ENCODE results near the gene MRRF.

The MRRF gene

GRCh38 chr9:122264360-122265148 is at the start of gene MRRF, which contains the start of gene RBM18:
MRRF (plus strand) TSS chr9:122264882; CDS start chr9:122270892, 6,010 bp downstream.
RBM18 (minus strand) TSS chr9:122264840; CDS start chr9:122261492, 3,348 bp downstream.
- H3K4me1 ChIP-seq (ENCODE audit: control insufficient read depth in 1 of 2, insufficient read depth in 2 of 2, low read length in 2 of 2), result peaks cover 31 to 39% of the 10 kb centered on the region in 2 donors
- peak within 1 kb of the TSS; percentile 74 to 91 for H3K9ac ChIP-seq (ENCODE audit: low read depth in 1 of 2, low read length in 2 of 2)

GRCh38 chr9:122215663-122216062 is 49.0 kb upstream of the MRRF start:
- Histone ChIP-seq H3K4me1 (ENCODE audit: control insufficient read depth in 1 of 2, insufficient read depth in 2 of 2, low read length in 2 of 2) (peaks cover 31 to 35% of the 10 kb centered on the region in 2 donors), H3K36me3 (ENCODE audit: control insufficient read depth in 1 of 2, insufficient read depth in 2 of 2, low read length in 2 of 2) (no peaks in the 10 kb centered on the region), H3K4me3 (ENCODE audit: low read depth in 1 of 2, low read length in 2 of 2) (no peak overlapping the region), H3K9me3 (ENCODE audit: control insufficient read depth in 1 of 2, low read length in 2 of 2) (no peaks in the 10 kb centered on the region), H3K27ac (ENCODE audit: low read depth, low read length) (no peak overlapping the region), H3K27me3 (ENCODE audit: control insufficient read depth in 1 of 2, insufficient read depth in 2 of 2, low read length in 2 of 2) (peaks cover 70 to 86% of the 10 kb centered on the region in 2 donors), H3K9ac (ENCODE audit: low read depth in 1 of 2, low read length in 2 of 2) (no peak overlapping the region)

More at GRCh38 chr9:122264360-122265148, at the start of gene MRRF, which contains the start of gene RBM18:
- no peaks in the 10 kb centered on the region for H3K27me3 ChIP-seq (ENCODE audit: control insufficient read depth in 1 of 2, insufficient read depth in 2 of 2, low read length in 2 of 2)
- H3K27ac ChIP-seq (ENCODE audit: low read depth, low read length), result peak within 1 kb of the TSS; percentile 97
- H3K36me3 ChIP-seq (ENCODE audit: control insufficient read depth in 1 of 2, insufficient read depth in 2 of 2, low read length in 2 of 2), result peaks cover 7 to 18% of the 10 kb centered on the region in 2 donors
- no peaks in the 10 kb centered on the region for H3K9me3 ChIP-seq (ENCODE audit: control insufficient read depth in 1 of 2, low read length in 2 of 2)
- peak within 1 kb of the TSS; percentile 83 to 99 for H3K4me3 ChIP-seq (ENCODE audit: low read depth in 1 of 2, low read length in 2 of 2)

GRCh38 chr9:122216138-122216797 is 48.4 kb upstream of the MRRF start:
- H3K36me3 ChIP-seq (ENCODE audit: control insufficient read depth in 1 of 2, insufficient read depth in 2 of 2, low read length in 2 of 2), result no peaks in the 10 kb centered on the region
- peaks cover 31 to 35% of the 10 kb centered on the region in 2 donors for H3K4me1 ChIP-seq (ENCODE audit: control insufficient read depth in 1 of 2, insufficient read depth in 2 of 2, low read length in 2 of 2)
- H3K9me3 ChIP-seq (ENCODE audit: control insufficient read depth in 1 of 2, low read length in 2 of 2), result no peaks in the 10 kb centered on the region
- no peak overlapping the region for H3K4me3 ChIP-seq (ENCODE audit: low read depth in 1 of 2, low read length in 2 of 2)
- H3K27ac ChIP-seq (ENCODE audit: low read depth, low read length), result no peak overlapping the region
- peaks cover 75 to 88% of the 10 kb centered on the region in 2 donors for H3K27me3 ChIP-seq (ENCODE audit: control insufficient read depth in 1 of 2, insufficient read depth in 2 of 2, low read length in 2 of 2)
- H3K9ac ChIP-seq (ENCODE audit: low read depth in 1 of 2, low read length in 2 of 2), result no peak overlapping the region

GRCh38 chr9:122216798-122217418 is 47.8 kb upstream of the MRRF start:
- peak overlapping the region in 1 of 2 donors; percentile 26 for H3K4me3 ChIP-seq (ENCODE audit: low read depth in 1 of 2, low read length in 2 of 2)
- no peak overlapping the region for H3K27ac ChIP-seq (ENCODE audit: low read depth, low read length)
- H3K27me3 ChIP-seq (ENCODE audit: control insufficient read depth in 1 of 2, insufficient read depth in 2 of 2, low read length in 2 of 2), result peaks cover 75 to 88% of the 10 kb centered on the region in 2 donors
- H3K36me3 ChIP-seq (ENCODE audit: control insufficient read depth in 1 of 2, insufficient read depth in 2 of 2, low read length in 2 of 2), result no peaks in the 10 kb centered on the region
- no peak overlapping the region for H3K9ac ChIP-seq (ENCODE audit: low read depth in 1 of 2, low read length in 2 of 2)
- no peaks in the 10 kb centered on the region for H3K9me3 ChIP-seq (ENCODE audit: control insufficient read depth in 1 of 2, low read length in 2 of 2)
- H3K4me1 ChIP-seq (ENCODE audit: control insufficient read depth in 1 of 2, insufficient read depth in 2 of 2, low read length in 2 of 2), result peaks cover 31 to 35% of the 10 kb centered on the region in 2 donors

- Histone ChIP-seq H3K36me3 (ENCODE audit: control insufficient read depth in 1 of 2, insufficient read depth in 2 of 2, low read length in 2 of 2) (no peaks in the 10 kb centered on the region), H3K9me3 (ENCODE audit: control insufficient read depth in 1 of 2, low read length in 2 of 2) (no peaks in the 10 kb centered on the region), H3K27me3 (ENCODE audit: control insufficient read depth in 1 of 2, insufficient read depth in 2 of 2, low read length in 2 of 2) (peaks cover 75 to 88% of the 10 kb centered on the region in 2 donors), H3K9ac (ENCODE audit: low read depth in 1 of 2, low read length in 2 of 2) (no peak overlapping the region), H3K4me1 (ENCODE audit: control insufficient read depth in 1 of 2, insufficient read depth in 2 of 2, low read length in 2 of 2) (peaks cover 31 to 35% of the 10 kb centered on the region in 2 donors), H3K27ac (ENCODE audit: low read depth, low read length) (no peak overlapping the region), H3K4me3 (ENCODE audit: low read depth in 1 of 2, low read length in 2 of 2) (no peak overlapping the region)
These were observed 47.0 kb upstream of the MRRF start for GRCh38 chr9:122217640-122218039.

GRCh38 chr9:122218071-122218934 is 46.4 kb upstream of the MRRF start:
- Histone ChIP-seq H3K27me3 (ENCODE audit: control insufficient read depth in 1 of 2, insufficient read depth in 2 of 2, low read length in 2 of 2) (peaks cover 71 to 88% of the 10 kb centered on the region in 2 donors), H3K9ac (ENCODE audit: low read depth in 1 of 2, low read length in 2 of 2) (no peak overlapping the region), H3K36me3 (ENCODE audit: control insufficient read depth in 1 of 2, insufficient read depth in 2 of 2, low read length in 2 of 2) (no peaks in the 10 kb centered on the region)

GRCh38 chr9:122218935-122219855 is 45.5 kb upstream of the MRRF start:
- Histone ChIP-seq H3K27ac (ENCODE audit: low read depth, low read length) (no peak overlapping the region), H3K36me3 (ENCODE audit: control insufficient read depth in 1 of 2, insufficient read depth in 2 of 2, low read length in 2 of 2) (no peaks in the 10 kb centered on the region), H3K9ac (ENCODE audit: low read depth in 1 of 2, low read length in 2 of 2) (no peak overlapping the region), H3K4me3 (ENCODE audit: low read depth in 1 of 2, low read length in 2 of 2) (peak overlapping the region; percentile 24 to 27), H3K4me1 (ENCODE audit: control insufficient read depth in 1 of 2, insufficient read depth in 2 of 2, low read length in 2 of 2) (peaks cover 24 to 29% of the 10 kb centered on the region in 2 donors), H3K27me3 (ENCODE audit: control insufficient read depth in 1 of 2, insufficient read depth in 2 of 2, low read length in 2 of 2) (peaks cover 75 to 91% of the 10 kb centered on the region in 2 donors), H3K9me3 (ENCODE audit: control insufficient read depth in 1 of 2, low read length in 2 of 2) (no peaks in the 10 kb centered on the region)

More at GRCh38 chr9:122218071-122218934, 46.4 kb upstream of the MRRF start:
- Histone ChIP-seq H3K4me1 (ENCODE audit: control insufficient read depth in 1 of 2, insufficient read depth in 2 of 2, low read length in 2 of 2) (peaks cover 29 to 32% of the 10 kb centered on the region in 2 donors), H3K9me3 (ENCODE audit: control insufficient read depth in 1 of 2, low read length in 2 of 2) (no peaks in the 10 kb centered on the region), H3K27ac (ENCODE audit: low read depth, low read length) (no peak overlapping the region), H3K4me3 (ENCODE audit: low read depth in 1 of 2, low read length in 2 of 2) (no peak overlapping the region)

GRCh38 chr9:122219856-122220672 is 44.6 kb upstream of the MRRF start:
- Histone ChIP-seq H3K4me1 (ENCODE audit: control insufficient read depth in 1 of 2, insufficient read depth in 2 of 2, low read length in 2 of 2) (peaks cover 19 to 29% of the 10 kb centered on the region in 2 donors), H3K27me3 (ENCODE audit: control insufficient read depth in 1 of 2, insufficient read depth in 2 of 2, low read length in 2 of 2) (peaks cover 79 to 93% of the 10 kb centered on the region in 2 donors), H3K36me3 (ENCODE audit: control insufficient read depth in 1 of 2, insufficient read depth in 2 of 2, low read length in 2 of 2) (no peaks in the 10 kb centered on the region), H3K4me3 (ENCODE audit: low read depth in 1 of 2, low read length in 2 of 2) (peak overlapping the region; percentile 19 to 27), H3K9ac (ENCODE audit: low read depth in 1 of 2, low read length in 2 of 2) (no peak overlapping the region), H3K27ac (ENCODE audit: low read depth, low read length) (no peak overlapping the region), H3K9me3 (ENCODE audit: control insufficient read depth in 1 of 2, low read length in 2 of 2) (no peaks in the 10 kb centered on the region)
